ENCODE results near the gene CCDC102A. TPM values are rescaled to one million over a fixed set of nuclear protein-coding genes. Genes with fewer than 3 reads are reported as not detected.
A peak's percentile ranks its signal among the peaks of the same experiment; 100 is the strongest.

CCDC102A gene
- total and polyA plus RNA-seq, 9 donors: 9.3 to 20.9 (median 15.2) TPM

DNA sequence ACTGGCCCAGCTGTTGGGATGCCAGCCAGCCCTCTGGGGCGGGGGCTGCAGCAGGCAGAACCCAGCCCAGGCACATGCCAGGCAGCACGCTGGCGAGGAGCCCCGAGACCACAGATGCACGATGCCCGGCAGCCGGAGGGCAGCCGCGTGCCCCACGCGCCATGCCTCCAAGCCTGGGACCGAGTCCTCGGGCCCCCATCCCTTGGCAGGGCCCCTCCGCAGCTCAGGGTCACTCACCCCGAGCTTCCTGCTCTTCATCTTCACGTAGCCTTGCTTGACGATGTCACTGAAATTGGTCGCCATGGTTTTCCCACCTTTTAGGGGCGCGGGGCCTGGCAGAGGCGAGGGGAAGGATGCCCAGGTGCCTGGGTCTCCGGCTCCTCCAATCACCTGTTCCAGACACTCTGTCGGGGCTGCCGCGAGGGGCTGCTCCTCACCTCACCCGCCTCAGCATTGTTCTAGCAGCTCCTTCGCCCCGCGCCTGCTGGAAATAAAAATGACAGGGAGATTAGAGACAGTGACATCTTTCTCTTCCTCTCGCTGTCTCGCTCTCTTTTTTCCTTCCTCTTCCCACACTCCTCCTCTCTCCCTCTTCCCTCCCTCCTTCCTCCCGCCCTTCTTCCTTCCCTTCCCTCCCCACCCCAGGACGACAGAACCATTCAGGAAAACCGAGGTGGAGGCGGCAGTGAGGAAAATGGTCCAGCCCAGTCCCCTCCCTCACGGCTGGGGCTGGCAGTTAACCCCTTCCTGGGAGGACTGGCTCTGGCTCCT is 57.0 kb downstream of the CCDC102A start:
- Histone ChIP-seq H3K27ac (ENCODE audit: low read length) (peak overlapping the region; percentile 7), H3K9me3 (replicated peaks; ENCODE audit: control insufficient read depth, low read depth, low read length) (no peaks in the 10 kb centered on the region), H3K27me3 (ENCODE audit: control insufficient read depth, insufficient read depth, low read length) (peaks cover 5% of the 10 kb centered on the region), H3K4me1 (ENCODE audit: control insufficient read depth, insufficient read depth, low read length) (peaks cover 41% of the 10 kb centered on the region), H3K36me3 (ENCODE audit: control insufficient read depth, insufficient read depth, low read length) (peaks cover 4% of the 10 kb centered on the region), H3K4me3 (ENCODE audit: low read length) (peak overlapping the region; percentile 50)
- DNase-seq: peak; percentile 89
- WGBS (ENCODE audit: insufficient coverage): 2% methylated on average over 29 of the region's 36 CpGs

DNA sequence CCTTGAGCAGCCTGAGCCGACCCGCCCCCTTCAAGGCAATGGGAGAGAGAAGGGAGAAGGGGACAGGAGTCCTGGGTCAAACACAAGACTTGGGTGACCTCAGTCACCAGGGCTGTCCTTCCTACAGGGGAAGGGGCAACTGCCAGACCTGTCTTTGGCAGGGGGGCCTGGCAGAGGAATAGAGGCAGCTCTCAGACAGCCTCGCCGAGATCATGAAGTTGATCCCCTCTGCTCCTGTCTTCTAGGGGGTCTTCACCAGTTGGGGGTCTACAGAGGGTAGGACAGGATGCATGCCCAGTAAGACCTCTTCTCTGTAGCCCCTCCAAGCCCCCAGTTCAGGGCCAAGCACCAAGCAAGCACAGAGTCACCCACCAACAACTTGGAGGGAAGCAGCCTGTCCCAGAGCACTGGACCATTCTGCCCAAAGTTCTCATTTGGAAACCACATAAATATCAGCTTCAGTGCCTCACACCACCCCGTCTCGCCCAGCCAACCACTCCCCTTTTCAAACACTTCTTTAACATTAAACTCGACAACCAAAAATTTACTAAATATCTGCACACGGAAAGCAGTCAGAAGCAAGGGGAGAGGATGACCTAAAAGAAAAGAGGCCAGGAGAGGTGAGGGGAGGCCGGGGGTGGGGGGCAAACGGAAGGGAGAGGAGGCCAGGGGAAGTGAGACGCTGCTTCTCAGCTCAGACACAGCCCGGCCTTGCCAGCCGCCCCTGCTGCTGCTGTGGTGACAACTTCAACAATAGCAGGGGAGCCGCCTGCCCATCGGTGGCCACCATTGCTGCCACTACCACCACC is 57.8 kb downstream of the CCDC102A start:
- Histone ChIP-seq H3K9me3 (replicated peaks; ENCODE audit: control insufficient read depth, low read depth, low read length) (no peaks in the 10 kb centered on the region), H3K27ac (ENCODE audit: low read length) (no peak overlapping the region), H3K4me1 (ENCODE audit: control insufficient read depth, insufficient read depth, low read length) (peaks cover 41% of the 10 kb centered on the region), H3K27me3 (ENCODE audit: control insufficient read depth, insufficient read depth, low read length) (peaks cover 5% of the 10 kb centered on the region), H3K4me3 (ENCODE audit: low read length) (peak overlapping the region; percentile 50), H3K36me3 (ENCODE audit: control insufficient read depth, insufficient read depth, low read length) (peaks cover 5% of the 10 kb centered on the region)
- peak; percentile 50 for DNase-seq
- 24% methylated on average over 6 of the region's 15 CpGs for WGBS (ENCODE audit: insufficient coverage)

DNA sequence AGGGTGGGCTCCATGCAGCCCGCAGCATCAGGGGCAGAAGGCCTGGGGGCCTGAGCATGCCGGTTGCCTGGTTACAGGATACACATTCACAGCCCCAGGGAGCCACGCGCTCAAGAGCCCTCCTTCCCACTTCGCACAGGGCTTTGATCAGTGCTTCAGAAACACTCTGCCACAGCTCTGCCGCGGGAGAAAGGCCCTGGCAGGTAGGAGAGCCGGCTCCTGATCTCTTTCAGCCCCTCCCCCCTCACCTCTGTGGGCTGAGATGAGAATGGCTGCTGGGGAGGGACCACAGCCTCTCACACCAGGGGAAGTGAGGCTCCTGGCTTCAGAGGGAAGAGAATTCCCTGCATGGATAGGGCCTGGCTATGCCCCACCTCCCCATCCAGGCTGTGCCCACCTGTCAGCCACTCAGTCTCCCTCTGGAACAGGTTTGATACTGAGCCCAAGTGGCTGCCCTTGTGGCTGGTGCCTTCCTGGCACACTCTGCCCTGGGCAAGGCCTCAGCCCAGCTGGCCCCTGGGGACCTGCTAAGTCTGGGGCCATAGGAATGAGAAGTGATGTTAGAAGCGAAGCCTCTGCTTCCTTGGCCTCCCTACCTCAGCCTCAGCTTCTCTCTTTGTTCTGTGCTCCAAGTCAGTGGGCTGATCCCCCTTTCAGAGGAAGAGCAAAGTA is 58.7 kb downstream of the CCDC102A start:
- Histone ChIP-seq H3K9me3 (replicated peaks; ENCODE audit: control insufficient read depth, low read depth, low read length) (no peaks in the 10 kb centered on the region), H3K27me3 (ENCODE audit: control insufficient read depth, insufficient read depth, low read length) (peaks cover 5% of the 10 kb centered on the region), H3K4me1 (ENCODE audit: control insufficient read depth, insufficient read depth, low read length) (peaks cover 41% of the 10 kb centered on the region), H3K36me3 (ENCODE audit: control insufficient read depth, insufficient read depth, low read length) (peaks cover 13% of the 10 kb centered on the region), H3K4me3 (ENCODE audit: low read length) (no peak overlapping the region), H3K27ac (ENCODE audit: low read length) (no peak overlapping the region)
- DNase-seq: no peak
- 37% methylated on average over 4 of the region's 9 CpGs for WGBS (ENCODE audit: insufficient coverage)

DNA sequence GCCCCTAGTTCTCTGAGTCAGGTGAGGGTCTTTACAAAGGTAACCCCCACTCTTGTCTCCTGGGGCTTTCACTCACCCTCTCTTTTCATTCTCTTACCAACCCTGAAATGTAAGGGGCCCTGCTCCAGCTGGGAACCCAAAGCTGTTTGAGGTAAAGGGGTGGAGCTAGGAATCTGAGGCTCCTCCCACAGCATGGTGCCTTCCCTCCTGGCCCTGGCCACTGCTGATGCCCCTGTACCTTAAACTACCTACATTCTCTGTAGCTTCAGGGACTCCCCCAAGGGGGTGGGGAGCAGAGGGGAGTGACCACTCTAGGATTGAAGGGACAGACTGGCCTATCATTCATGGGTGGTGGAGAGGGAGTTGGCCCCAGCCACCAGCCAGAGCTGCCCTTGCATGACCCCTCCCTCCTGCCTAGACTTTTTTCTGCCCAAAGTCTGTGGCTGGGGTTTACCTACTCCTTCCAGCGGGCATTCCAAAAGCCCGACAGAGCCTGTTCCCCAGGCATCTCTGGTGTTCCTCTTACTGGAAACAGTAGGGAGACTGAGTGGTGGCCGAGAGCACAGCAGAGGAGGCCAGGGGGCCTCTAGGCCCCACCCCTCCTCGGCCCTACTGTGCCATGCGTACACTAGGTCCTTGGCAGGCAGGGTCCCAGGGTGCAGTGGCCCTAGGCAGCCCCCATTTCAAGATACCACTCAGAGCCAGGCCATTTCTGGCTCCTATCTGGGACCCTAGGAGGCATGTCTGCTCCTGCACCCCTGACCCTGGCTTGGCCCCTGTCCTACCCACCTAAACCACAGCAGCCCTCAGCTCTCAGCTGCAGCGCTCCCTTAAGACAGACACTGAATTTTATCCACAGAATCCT is 59.6 kb downstream of the CCDC102A start:
- no peaks in the 10 kb centered on the region for H3K9me3 ChIP-seq (replicated peaks; ENCODE audit: control insufficient read depth, low read depth, low read length)
- WGBS (ENCODE audit: insufficient coverage): 69% methylated on average over 5 of the region's 6 CpGs
- H3K4me1 ChIP-seq (ENCODE audit: control insufficient read depth, insufficient read depth, low read length): peaks cover 41% of the 10 kb centered on the region
- H3K36me3 ChIP-seq (ENCODE audit: control insufficient read depth, insufficient read depth, low read length): peaks cover 21% of the 10 kb centered on the region
- no peak for DNase-seq
- peaks cover 5% of the 10 kb centered on the region for H3K27me3 ChIP-seq (ENCODE audit: control insufficient read depth, insufficient read depth, low read length)
- no peak overlapping the region for H3K4me3 ChIP-seq (ENCODE audit: low read length)
- H3K27ac ChIP-seq (ENCODE audit: low read length): no peak overlapping the region

DNA sequence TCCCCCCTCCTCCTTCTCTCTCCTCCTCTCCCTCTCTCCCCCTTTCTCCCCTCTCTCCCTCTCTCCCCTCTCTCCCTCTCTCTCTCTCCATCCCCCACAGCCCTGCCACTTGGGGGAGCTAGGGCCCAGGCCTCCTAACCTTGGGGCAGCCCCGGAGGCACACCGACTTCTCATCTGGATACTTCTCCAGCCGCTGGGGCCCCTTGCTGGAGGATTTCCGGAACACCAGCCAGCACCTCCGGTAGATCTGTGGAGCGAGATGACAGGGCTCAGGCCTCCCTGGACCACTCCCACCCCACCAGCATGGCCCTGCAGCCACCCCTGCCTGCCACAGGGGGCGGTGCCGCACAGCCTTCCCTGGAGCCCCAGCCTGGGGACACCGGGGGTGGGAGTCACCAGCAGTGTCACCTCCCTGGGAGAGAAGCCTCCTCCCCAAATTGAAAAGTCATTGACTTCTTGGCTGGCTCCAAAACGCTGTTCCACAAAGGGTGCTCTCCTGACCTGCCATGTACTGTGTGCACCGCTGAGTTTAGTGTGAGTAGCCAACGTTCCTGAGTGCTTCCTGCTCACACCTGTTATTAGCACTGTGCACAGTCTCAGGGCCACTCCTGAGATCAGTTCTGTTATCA is 60.5 kb downstream of the CCDC102A start:
- 8% methylated on average over 7 of the region's 12 CpGs for WGBS (ENCODE audit: insufficient coverage)
- DNase-seq: peak; percentile 30
- Histone ChIP-seq H3K4me1 (ENCODE audit: control insufficient read depth, insufficient read depth, low read length) (peaks cover 44% of the 10 kb centered on the region), H3K27ac (ENCODE audit: low read length) (no peak overlapping the region), H3K9me3 (replicated peaks; ENCODE audit: control insufficient read depth, low read depth, low read length) (no peaks in the 10 kb centered on the region), H3K4me3 (ENCODE audit: low read length) (no peak overlapping the region), H3K36me3 (ENCODE audit: control insufficient read depth, insufficient read depth, low read length) (peaks cover 29% of the 10 kb centered on the region), H3K27me3 (ENCODE audit: control insufficient read depth, insufficient read depth, low read length) (peaks cover 5% of the 10 kb centered on the region)

DNA sequence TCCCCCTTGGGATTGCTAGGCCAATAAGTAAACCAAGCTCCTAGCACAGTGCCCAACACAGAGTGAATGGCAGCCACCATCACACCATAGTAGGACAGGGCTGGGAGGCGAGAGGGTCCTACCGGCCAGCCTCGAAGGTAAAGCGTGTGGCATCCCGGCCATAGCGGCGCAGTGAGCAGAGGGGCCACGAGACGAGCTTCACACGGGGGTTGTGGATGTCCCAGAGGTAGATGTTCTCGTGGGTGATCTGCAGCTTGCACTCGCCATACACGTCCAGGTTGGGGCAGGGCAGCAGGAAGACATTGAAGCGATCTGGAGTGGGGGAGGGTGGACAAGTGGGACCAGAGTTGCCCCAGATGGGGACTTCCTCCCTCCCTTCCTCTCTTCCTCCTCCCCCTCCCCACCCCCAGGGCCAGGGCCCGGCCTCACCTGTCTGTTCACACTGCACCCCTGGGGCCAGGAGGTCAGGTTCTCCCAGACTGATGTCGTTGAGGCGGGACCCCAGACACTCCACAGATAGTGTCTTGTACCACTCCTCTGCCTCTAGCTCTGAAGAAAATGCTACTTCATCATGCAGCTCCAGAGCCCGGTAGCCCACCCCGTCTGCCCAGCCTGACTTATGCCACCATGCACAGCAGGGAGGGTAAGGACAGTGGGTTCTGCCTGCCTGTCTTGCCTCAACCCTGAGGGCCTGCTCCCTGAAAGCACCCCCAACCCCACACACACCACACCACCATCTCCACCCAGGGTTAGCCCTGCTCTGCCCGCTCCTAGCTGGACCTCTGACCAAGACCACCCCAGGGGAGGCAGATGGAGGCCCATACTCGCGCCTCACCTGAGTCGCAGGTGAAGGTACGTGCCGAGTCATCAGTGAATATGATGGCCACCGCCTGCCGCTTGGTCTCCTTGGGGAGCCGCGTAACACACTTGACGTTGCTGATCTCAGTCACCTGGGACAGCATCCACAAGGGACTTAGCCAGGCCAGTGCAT is 61.4 kb downstream of the CCDC102A start:
- 73% methylated on average over 20 of the region's 30 CpGs for WGBS (ENCODE audit: insufficient coverage)
- H3K27ac ChIP-seq (ENCODE audit: low read length): no peak overlapping the region
- peaks cover 38% of the 10 kb centered on the region for H3K36me3 ChIP-seq (ENCODE audit: control insufficient read depth, insufficient read depth, low read length)
- no peaks in the 10 kb centered on the region for H3K9me3 ChIP-seq (replicated peaks; ENCODE audit: control insufficient read depth, low read depth, low read length)
- peaks cover 42% of the 10 kb centered on the region for H3K4me1 ChIP-seq (ENCODE audit: control insufficient read depth, insufficient read depth, low read length)
- no peak overlapping the region for H3K4me3 ChIP-seq (ENCODE audit: low read length)
- no peak for DNase-seq
- H3K27me3 ChIP-seq (ENCODE audit: control insufficient read depth, insufficient read depth, low read length): peaks cover 5% of the 10 kb centered on the region

DNA sequence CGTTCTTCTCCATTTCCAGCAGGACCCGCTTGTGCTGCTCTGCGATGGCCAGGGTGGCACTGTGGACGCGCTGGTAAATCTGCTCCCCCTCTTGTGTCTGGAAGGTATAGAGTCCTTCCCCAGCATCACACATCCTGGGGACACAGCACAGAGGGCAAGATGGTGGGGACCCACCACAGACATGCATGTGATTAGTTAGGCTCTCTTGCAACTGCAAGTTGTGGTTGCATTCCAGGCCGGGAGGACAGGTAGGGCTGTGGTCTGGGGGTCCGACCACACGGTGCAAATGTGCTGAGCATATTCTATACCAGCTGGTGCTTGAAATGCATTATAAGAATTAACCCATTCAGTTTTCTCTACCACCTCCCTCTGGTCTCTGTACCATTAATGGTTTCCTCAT is 62.5 kb downstream of the CCDC102A start:
- no peak for DNase-seq
- 50% methylated on average over 1 of the region's 8 CpGs for WGBS (ENCODE audit: insufficient coverage)
- peaks cover 49% of the 10 kb centered on the region for H3K36me3 ChIP-seq (ENCODE audit: control insufficient read depth, insufficient read depth, low read length)
- no peaks in the 10 kb centered on the region for H3K27me3 ChIP-seq (ENCODE audit: control insufficient read depth, insufficient read depth, low read length)
- no peaks in the 10 kb centered on the region for H3K9me3 ChIP-seq (replicated peaks; ENCODE audit: control insufficient read depth, low read depth, low read length)
- H3K4me3 ChIP-seq (ENCODE audit: low read length): no peak overlapping the region
- peaks cover 32% of the 10 kb centered on the region for H3K4me1 ChIP-seq (ENCODE audit: control insufficient read depth, insufficient read depth, low read length)
- no peak overlapping the region for H3K27ac ChIP-seq (ENCODE audit: low read length)

DNA sequence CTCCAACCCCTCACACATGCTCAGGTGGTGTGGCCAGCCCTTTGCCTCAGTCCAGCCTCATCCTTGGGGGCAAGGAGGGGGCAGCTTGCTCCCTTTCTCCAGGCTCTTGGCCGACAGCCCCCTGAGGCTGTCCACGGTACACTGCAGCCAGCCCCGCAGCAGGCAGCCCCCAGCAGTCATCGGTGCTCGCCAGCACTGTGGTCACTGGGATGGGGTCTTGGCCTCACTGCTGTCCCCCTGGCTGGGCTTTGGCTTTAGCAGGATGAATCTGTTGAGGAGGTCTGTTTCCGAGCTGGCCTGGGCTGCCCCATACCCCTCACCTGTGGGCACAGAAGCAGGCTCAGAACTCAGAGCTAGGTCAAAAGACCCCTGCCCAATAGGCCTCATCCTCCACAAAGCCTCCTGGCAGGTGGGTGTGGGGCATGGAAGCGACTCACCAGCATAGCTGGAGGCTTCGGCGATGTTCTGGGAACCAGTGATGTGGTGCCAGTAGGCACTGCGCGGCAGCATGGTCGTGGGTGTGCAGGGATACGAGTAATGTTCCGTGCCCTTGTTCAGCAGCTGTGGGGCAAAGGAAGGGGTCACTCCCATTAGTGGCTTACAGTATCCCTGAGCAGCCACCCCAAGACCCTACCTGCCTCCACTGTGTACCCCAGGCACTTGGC is 63.1 kb downstream of the CCDC102A start:
- DNase-seq: no peak
- Histone ChIP-seq H3K9me3 (replicated peaks; ENCODE audit: control insufficient read depth, low read depth, low read length) (no peaks in the 10 kb centered on the region), H3K27ac (ENCODE audit: low read length) (no peak overlapping the region), H3K36me3 (ENCODE audit: control insufficient read depth, insufficient read depth, low read length) (peaks cover 53% of the 10 kb centered on the region), H3K27me3 (ENCODE audit: control insufficient read depth, insufficient read depth, low read length) (no peaks in the 10 kb centered on the region), H3K4me3 (ENCODE audit: low read length) (no peak overlapping the region), H3K4me1 (ENCODE audit: control insufficient read depth, insufficient read depth, low read length) (peaks cover 26% of the 10 kb centered on the region)
- WGBS (ENCODE audit: insufficient coverage): 83% methylated on average over 8 of the region's 14 CpGs
